Limb (tissue), 2 donors: ENCODE results near the gene REM2.

Source experiments
- DNase-seq, 2 donors: peaks; one replicate each; pipeline ENCODE4 v3.0.0-alpha.2; 2016; ENCODE audit errors: extremely low spot score in 2 of 2

Gene REM2, protein sequence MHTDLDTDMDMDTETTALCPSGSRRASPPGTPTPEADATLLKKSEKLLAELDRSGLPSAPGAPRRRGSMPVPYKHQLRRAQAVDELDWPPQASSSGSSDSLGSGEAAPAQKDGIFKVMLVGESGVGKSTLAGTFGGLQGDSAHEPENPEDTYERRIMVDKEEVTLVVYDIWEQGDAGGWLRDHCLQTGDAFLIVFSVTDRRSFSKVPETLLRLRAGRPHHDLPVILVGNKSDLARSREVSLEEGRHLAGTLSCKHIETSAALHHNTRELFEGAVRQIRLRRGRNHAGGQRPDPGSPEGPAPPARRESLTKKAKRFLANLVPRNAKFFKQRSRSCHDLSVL

DNA sequence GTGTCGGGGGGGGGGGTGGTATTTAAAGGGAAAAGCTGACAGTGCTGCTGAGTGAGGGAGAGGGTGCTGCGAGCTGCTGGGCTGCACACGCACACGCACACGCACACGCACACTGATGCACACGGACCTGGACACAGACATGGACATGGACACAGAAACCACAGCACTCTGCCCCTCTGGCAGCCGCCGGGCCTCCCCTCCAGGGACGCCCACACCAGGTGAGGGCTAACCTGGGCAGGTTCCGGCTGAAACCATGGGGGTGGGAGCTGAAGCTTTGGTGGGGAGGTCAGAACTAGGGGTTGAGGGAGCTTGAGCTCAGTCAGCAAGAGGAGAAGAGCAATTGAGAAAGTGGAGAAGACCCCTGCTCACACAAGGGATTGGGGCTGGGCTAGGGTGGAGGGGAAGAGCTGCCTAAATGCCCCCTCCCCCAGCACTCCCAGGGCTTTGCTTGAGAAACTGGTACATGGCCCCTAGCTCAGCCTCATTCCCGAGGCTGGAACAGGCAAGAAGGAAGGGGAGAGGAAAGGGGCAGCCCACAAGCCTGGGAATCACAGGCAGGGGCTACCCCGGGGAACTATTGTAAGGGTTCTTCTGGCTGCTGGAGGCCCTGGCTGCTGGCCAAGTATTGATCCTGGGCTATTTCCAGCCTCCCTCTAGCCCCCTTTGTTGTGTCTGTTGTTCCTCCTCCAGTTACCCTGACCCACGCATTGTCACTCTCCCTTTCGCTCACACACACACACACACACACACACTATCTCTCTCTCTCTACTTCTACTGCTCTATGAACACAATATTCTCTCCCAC lies at the start of gene REM2:
TSS of gene REM2 (plus strand) at position 50 of the 804 bp plus-strand sequence. CDS start at position 116, 66 bp downstream.
- DNase-seq = peak in 1 of 2 donors; percentile 82

DNA sequence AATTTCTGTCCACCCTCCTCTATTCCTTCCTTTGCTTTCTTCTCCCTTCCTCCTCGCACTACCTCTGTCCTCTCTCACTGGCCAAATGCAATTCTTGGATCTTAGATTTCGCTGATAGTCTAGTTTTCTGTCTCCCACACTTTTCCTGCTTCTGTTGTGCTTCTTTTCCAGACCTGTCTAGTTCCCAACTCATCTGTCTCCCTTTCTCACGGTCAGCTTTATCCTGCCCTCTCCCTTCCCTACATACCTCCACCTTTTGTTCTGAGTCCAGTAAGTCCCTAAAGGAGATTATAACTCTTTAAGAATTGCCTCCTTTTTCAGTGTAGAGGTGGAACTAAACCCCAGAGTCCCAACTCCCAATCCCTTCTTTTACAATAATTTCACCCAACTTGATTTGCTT lies 47.5 kb upstream of the REM2 start:
- no peak for DNase-seq

- DNase-seq = peak; percentile 85 to 92
Observed at GRCh38 chr14:22836301-22837113, 46.5 kb upstream of the REM2 start, which contains the start of gene MMP14. TSS of gene MMP14 (plus strand) at chr14:22836585. CDS start at chr14:22836818, 233 bp downstream.

- DNase-seq = peak in 1 of 2 donors; percentile 79
Observed at GRCh38 chr14:22837114-22837749, 45.8 kb upstream of the REM2 start.

- DNase-seq = peak in 1 of 2 donors; percentile 58
Observed at GRCh38 chr14:22837750-22838538, 45.1 kb upstream of the REM2 start.

DNA sequence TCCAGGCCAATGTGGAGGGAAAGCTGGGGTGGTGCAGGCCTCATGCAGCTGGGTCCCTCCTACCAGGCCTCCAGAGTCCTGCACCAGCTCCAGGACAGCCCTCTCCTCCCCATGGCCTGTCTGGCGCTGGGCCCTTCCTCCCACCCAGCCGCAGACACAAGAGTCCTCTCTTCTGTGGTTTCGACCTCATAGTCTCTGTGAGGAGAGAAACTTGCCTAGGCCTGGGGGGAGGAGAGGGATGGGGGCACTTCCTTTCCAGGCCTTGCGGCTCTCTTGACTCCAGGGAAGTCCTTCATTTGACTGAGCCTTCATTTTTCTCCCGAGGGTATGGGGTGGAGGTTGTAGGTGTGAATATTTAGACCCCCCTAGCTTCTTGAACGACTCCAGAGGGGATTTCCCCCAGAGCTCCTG lies 44.4 kb upstream of the REM2 start:
- DNase-seq = no peak

DNA sequence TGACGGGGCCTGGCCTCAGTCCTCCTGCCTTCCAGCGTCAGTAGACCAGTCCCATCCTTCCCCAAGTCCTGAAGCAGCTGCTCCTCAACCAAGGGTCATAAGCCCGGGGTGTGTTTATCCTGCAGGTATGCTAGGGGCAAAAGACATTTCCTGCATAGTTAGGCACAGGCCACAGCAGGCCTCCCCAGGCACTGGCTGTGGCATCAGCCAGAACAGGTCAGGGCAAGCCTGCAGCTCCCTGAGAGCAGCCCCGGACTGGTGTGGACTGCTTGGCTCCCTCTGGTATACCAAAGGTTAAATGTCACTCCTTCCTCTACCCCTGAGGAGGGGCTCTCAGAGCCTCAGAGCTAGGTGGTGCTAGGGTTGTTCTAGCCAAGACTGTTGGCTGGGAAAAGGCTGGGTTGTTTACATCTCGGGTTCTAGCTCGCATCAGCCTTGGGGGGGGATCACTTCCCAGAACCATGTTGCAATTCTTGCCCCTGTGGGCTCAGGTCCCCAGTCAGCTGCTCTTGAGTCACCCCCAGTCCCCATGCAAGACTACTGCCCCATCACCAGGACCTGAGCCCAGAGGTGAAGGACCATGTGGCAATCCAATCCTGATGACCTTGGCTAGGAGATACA lies 43.8 kb upstream of the REM2 start:
- DNase-seq = no peak

DNA sequence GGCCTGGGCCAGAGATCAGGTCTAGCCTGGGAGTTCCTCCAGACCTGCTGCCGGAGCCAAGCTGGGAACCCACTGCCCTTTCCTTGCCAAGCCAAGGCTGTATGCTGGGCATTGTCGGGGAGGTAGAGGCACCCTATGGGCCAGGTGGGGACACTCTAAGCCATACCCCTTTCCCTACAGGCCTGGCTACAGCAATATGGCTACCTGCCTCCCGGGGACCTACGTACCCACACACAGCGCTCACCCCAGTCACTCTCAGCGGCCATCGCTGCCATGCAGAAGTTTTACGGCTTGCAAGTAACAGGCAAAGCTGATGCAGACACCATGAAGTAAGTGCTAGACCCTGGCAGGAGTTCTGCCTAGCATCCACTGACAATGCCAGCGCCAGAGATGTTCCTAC lies 41.7 kb upstream of the REM2 start:
- DNase-seq = no peak

GRCh38 chr14:22841769-22842168 lies 41.3 kb upstream of the REM2 start:
- no peak for DNase-seq

- DNase-seq = no peak
Observed at GRCh38 chr14:22842211-22843122, 40.6 kb upstream of the REM2 start.

DNA sequence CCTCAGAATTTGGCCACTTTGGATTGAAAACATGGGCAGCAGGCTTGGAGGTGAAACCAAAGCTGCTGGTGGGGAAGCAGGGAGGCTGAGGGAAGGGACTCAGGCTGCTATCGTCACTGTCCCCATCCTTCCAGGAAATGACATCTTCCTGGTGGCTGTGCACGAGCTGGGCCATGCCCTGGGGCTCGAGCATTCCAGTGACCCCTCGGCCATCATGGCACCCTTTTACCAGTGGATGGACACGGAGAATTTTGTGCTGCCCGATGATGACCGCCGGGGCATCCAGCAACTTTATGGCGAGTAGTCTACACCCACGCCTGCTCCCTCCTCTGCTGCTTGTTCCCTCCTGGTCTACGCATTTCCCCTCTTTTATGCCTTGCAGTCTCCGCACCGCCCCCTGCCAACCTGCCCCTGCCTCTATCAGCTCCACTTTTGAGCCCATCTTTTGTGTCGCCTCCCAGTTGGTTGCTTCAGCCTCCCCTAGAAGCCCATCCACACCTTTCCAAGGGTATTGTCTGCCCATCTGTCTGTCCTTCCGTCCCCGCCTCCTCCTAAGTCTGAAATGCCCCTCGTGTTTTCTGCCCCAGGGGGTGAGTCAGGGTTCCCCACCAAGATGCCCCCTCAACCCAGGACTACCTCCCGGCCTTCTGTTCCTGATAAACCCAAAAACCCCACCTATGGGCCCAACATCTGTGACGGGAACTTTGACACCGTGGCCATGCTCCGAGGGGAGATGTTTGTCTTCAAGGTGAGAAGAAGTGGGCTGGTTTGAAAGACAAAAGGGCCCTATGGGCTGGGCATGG lies 39.7 kb upstream of the REM2 start:
- no peak for DNase-seq

DNA sequence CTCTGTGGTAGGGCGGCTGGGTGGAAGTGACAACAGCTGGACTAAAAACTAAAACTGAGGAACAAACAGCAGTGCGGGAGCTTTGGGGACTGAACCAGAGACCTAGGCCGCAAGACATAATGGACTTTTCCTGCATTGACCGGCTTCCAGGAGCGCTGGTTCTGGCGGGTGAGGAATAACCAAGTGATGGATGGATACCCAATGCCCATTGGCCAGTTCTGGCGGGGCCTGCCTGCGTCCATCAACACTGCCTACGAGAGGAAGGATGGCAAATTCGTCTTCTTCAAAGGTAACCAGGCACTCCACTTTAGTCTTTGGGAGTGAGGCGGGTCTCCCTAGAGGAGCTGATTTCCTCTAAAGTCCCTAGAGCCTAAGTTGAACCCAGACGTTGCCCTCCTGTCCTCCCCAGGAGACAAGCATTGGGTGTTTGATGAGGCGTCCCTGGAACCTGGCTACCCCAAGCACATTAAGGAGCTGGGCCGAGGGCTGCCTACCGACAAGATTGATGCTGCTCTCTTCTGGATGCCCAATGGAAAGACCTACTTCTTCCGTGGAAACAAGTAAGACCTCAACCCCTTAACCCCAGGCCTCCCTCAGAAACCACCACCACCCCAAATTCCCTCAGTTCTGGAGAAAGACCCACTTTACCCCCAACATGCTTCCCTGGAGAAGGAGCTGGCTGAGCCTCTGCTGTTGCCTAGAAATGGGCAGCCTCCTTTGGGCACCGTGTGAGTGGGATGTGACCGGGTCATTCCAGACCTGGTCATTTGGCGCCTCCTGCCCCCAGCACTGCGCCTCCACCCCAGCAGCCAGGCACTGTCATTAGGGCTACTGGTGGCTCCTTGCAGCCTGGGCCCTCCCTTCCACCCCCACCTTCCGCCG lies 38.6 kb upstream of the REM2 start:
- no peak for DNase-seq

GRCh38 chr14:22845103-22845394 lies 38.0 kb upstream of the REM2 start:
- DNase-seq = no peak

DNA sequence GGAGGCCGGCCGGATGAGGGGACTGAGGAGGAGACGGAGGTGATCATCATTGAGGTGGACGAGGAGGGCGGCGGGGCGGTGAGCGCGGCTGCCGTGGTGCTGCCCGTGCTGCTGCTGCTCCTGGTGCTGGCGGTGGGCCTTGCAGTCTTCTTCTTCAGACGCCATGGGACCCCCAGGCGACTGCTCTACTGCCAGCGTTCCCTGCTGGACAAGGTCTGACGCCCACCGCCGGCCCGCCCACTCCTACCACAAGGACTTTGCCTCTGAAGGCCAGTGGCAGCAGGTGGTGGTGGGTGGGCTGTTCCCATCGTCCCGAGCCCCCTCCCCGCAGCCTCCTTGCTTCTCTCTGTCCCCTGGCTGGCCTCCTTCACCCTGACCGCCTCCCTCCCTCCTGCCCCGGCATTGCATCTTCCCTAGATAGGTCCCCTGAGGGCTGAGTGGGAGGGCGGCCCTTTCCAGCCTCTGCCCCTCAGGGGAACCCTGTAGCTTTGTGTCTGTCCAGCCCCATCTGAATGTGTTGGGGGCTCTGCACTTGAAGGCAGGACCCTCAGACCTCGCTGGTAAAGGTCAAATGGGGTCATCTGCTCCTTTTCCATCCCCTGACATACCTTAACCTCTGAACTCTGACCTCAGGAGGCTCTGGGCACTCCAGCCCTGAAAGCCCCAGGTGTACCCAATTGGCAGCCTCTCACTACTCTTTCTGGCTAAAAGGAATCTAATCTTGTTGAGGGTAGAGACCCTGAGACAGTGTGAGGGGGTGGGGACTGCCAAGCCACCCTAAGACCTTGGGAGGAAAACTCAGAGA lies 37.0 kb upstream of the REM2 start:
- DNase-seq = no peak

DNA sequence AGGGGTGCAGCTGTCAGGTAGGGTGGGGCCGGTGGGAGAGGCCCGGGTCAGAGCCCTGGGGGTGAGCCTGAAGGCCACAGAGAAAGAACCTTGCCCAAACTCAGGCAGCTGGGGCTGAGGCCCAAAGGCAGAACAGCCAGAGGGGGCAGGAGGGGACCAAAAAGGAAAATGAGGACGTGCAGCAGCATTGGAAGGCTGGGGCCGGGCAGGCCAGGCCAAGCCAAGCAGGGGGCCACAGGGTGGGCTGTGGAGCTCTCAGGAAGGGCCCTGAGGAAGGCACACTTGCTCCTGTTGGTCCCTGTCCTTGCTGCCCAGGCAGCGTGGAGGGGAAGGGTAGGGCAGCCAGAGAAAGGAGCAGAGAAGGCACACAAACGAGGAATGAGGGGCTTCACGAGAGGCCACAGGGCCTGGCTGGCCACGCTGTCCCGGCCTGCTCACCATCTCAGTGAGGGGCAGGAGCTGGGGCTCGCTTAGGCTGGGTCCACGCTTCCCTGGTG lies 36.2 kb upstream of the REM2 start:
- no peak for DNase-seq

DNA sequence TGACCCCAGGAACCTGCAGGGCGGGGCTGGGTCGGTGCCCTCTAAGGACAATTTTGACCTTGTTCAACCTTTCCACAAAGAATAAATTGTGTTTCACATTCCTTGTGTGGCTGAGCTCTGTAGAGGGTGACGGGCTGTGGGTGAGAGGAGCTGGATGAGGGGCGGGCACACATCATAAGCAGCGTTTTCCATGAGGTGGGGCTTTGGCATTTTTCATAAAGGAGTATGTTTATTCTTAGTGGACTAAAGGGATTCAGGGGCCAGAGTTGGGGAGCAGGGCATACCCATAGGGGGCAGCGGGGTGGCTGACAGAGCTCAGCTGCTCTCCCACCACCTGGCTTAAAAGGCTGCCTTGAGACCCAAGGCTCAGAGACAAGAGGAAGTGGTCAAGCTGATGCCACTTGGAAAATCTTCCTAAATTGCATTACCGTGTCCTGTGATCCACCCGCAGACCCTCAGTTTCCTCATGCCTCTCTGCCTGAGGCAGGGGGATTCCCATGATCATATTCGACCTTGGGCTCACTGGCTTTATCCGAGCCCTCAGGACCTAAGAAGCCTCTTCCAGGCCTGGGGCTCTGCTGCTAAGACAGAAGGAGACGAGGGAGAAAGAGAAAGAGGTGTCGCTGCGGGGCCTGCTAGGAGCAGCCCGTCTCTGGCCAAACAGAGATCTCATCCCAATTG lies 35.2 kb upstream of the REM2 start:
- peak; percentile 19 to 50 for DNase-seq
